Lower leg skin (tissue), 3 donors: ENCODE results near the gene TFPI2.

ENCODE experiments used
- CTCF ChIP-seq, 3 donors: fragments of 450-650 bp; IDR thresholded peaks; one replicate each; pipeline ENCODE4 v1.5.1; 2016; ENCODE audit warnings: antibody characterized with exemption in 3 of 3, mild to moderate bottlenecking in 3 of 3, moderate library complexity in 2 of 3
- POLR2A ChIP-seq, 2 donors: fragments of 450-650 bp; IDR thresholded peaks; one replicate each; pipeline ENCODE4 v1.6.1; 2016 to 2017; ENCODE audit warnings: antibody characterized with exemption in 2 of 2, mild to moderate bottlenecking in 1 of 2, moderate library complexity in 1 of 2

GRCh38 chr7:93897680-93898079, 7.1 kb upstream of the TFPI2 start:
- no peak for TF ChIP-seq CTCF (IDR thresholded peaks at IDR 0.05)
- TF ChIP-seq POLR2A (IDR thresholded peaks at IDR 0.05) = no peak
